ENCODE results near the gene SND1.

- no peak for TF ChIP-seq POLR2A (IDR thresholded peaks at IDR 0.05)
- TF ChIP-seq, protein P1, sequence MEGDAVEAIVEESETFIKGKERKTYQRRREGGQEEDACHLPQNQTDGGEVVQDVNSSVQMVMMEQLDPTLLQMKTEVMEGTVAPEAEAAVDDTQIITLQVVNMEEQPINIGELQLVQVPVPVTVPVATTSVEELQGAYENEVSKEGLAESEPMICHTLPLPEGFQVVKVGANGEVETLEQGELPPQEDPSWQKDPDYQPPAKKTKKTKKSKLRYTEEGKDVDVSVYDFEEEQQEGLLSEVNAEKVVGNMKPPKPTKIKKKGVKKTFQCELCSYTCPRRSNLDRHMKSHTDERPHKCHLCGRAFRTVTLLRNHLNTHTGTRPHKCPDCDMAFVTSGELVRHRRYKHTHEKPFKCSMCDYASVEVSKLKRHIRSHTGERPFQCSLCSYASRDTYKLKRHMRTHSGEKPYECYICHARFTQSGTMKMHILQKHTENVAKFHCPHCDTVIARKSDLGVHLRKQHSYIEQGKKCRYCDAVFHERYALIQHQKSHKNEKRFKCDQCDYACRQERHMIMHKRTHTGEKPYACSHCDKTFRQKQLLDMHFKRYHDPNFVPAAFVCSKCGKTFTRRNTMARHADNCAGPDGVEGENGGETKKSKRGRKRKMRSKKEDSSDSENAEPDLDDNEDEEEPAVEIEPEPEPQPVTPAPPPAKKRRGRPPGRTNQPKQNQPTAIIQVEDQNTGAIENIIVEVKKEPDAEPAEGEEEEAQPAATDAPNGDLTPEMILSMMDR (IDR thresholded peaks at IDR 0.05): no peak
Observed at GRCh38 chr7:127959770-127960169, 307.8 kb downstream of the SND1 start.
